ENCODE measurements around the gene IER3. TPM values are rescaled to one million over a fixed set of nuclear protein-coding genes. Genes with fewer than 3 reads are reported as not detected.
"Not testable (repeated sequence)": the region's sequence is repeated elsewhere in the genome, so short reads cannot be mapped to it uniquely, and the experiment has no call there.

The IER3 gene
- total RNA-seq, 2 experiments from 2014 or later, result 76.6 to 82.9 TPM

GRCh38 chr6:30730601-30731435 is 13.5 kb downstream of the IER3 start:
- Mint-ChIP-seq H3K9me3 (ENCODE audit: insufficient read depth) (no peaks in the 10 kb centered on the region), H3K27ac (peak overlapping the region; percentile 70), H3K27me3 (ENCODE audit: low read depth) (no peaks in the 10 kb centered on the region), H3K4me3 (peak overlapping the region; percentile 44), H3K4me1 (ENCODE audit: low read depth) (peaks cover 61% of the 10 kb centered on the region), H3K36me3 (ENCODE audit: low read depth) (peaks cover 80% of the 10 kb centered on the region)
- ChIA-PET CTCF (interaction anchor here (0.6 to 25.4 kb wide), 62 partner anchors 9 to 356 kb away, joined by 3 to 686 read pairs (median 5); partner anchors contain the start of genes ATAT1, DHX16, FLOT1 and MDC1), POLR2A (interaction anchor here (0.7 to 4.3 kb wide), 10 partner anchors 8 to 115 kb away, joined by 3 to 32 read pairs (median 4); partner anchors contain the start of genes IER3, MRPS18B and PPP1R10)
- DNase-seq (peak; percentile 92), ATAC-seq (peak; percentile 95)

GRCh38 chr6:30727920-30728553 is 16.3 kb downstream of the IER3 start:
- ATAC-seq (no peak), DNase-seq (no peak)
- ChIA-PET POLR2A (interaction anchor here (0.6 to 12.8 kb wide), 5 partner anchors 9 to 129 kb away, joined by 3 to 343 read pairs (median 17); partner anchors contain the start of gene MDC1), CTCF (interaction anchor here (0.6 to 25.4 kb wide), 8 partner anchors 10 to 186 kb away, joined by 3 to 686 read pairs (median 4); partner anchors contain the start of genes DHX16, FLOT1 and MDC1)
- Mint-ChIP-seq H3K4me1 (ENCODE audit: low read depth) (peaks cover 68% of the 10 kb centered on the region), H3K27ac (peak overlapping the region; percentile 46), H3K36me3 (ENCODE audit: low read depth) (peaks cover 86% of the 10 kb centered on the region), H3K27me3 (ENCODE audit: low read depth) (no peaks in the 10 kb centered on the region), H3K9me3 (ENCODE audit: insufficient read depth) (no peaks in the 10 kb centered on the region), H3K4me3 (no peak overlapping the region)

- no peak for ATAC-seq
- ChIA-PET POLR2A (interaction anchor here (0.6 to 12.8 kb wide), 14 partner anchors 7 to 156 kb away, joined by 3 to 343 read pairs (median 3); partner anchors contain the start of genes ABCF1 and MDC1), CTCF (interaction anchor here (1.4 to 25.4 kb wide), 3 partner anchors 11 to 129 kb away, joined by 4 to 686 read pairs (median 6); partner anchors contain the start of gene DHX16)
- Mint-ChIP-seq H3K27ac (peak overlapping the region; percentile 15), H3K36me3 (ENCODE audit: low read depth) (peaks cover 87% of the 10 kb centered on the region), H3K4me3 (no peak overlapping the region), H3K27me3 (ENCODE audit: low read depth) (no peaks in the 10 kb centered on the region), H3K9me3 (ENCODE audit: insufficient read depth) (no peaks in the 10 kb centered on the region), H3K4me1 (ENCODE audit: low read depth) (peaks cover 60% of the 10 kb centered on the region)
- no peak for DNase-seq
Measured at GRCh38 chr6:30726506-30727413, 17.6 kb downstream of the IER3 start.

GRCh38 chr6:30725713-30726505 is 18.4 kb downstream of the IER3 start:
- H3K27ac Mint-ChIP-seq, result peak overlapping the region; percentile 77
- no peaks in the 10 kb centered on the region for H3K9me3 Mint-ChIP-seq (ENCODE audit: insufficient read depth)
- H3K36me3 Mint-ChIP-seq (ENCODE audit: low read depth), result peaks cover 90% of the 10 kb centered on the region
- no peak for ATAC-seq
- DNase-seq, result no peak
- peak overlapping the region; percentile 25 for H3K4me3 Mint-ChIP-seq
- CTCF ChIA-PET, result interaction anchor here (1.4 to 25.4 kb wide), 4 partner anchors 12 to 128 kb away, joined by 3 to 686 read pairs (median 18); partner anchors contain the start of genes DHX16 and MRPS18B
- no peaks in the 10 kb centered on the region for H3K27me3 Mint-ChIP-seq (ENCODE audit: low read depth)
- POLR2A ChIA-PET, result interaction anchor here (0.6 to 12.8 kb wide), 11 partner anchors 8 to 110 kb away, joined by 3 to 343 read pairs (median 4); partner anchors contain the start of gene FLOT1
- H3K4me1 Mint-ChIP-seq (ENCODE audit: low read depth), result peaks cover 53% of the 10 kb centered on the region

GRCh38 chr6:30724906-30725667 is 19.3 kb downstream of the IER3 start:
- peak overlapping the region; percentile 71 for H3K27ac Mint-ChIP-seq
- ChIA-PET POLR2A (interaction anchor here (0.6 to 12.8 kb wide), 9 partner anchors 8 to 128 kb away, joined by 3 to 343 read pairs (median 5); partner anchors contain the start of gene FLOT1), CTCF (interaction anchor here (0.6 to 25.4 kb wide), 6 partner anchors 13 to 362 kb away, joined by 3 to 686 read pairs (median 12); partner anchors contain the start of genes DHX16 and MRPS18B)
- no peaks in the 10 kb centered on the region for H3K9me3 Mint-ChIP-seq (ENCODE audit: insufficient read depth)
- DNase-seq (no peak), ATAC-seq (no peak)
- peaks cover 45% of the 10 kb centered on the region for H3K4me1 Mint-ChIP-seq (ENCODE audit: low read depth)
- H3K27me3 Mint-ChIP-seq (ENCODE audit: low read depth), result no peaks in the 10 kb centered on the region
- peaks cover 90% of the 10 kb centered on the region for H3K36me3 Mint-ChIP-seq (ENCODE audit: low read depth)
- H3K4me3 Mint-ChIP-seq, result peak overlapping the region; percentile 98

- peak overlapping the region; percentile 97 for H3K27ac Mint-ChIP-seq
- peaks cover 46% of the 10 kb centered on the region for H3K4me1 Mint-ChIP-seq (ENCODE audit: low read depth)
- H3K36me3 Mint-ChIP-seq (ENCODE audit: low read depth), result peaks cover 82% of the 10 kb centered on the region
- not testable (repeated sequence) for H3K27me3 Mint-ChIP-seq (ENCODE audit: low read depth); DNase-seq; ATAC-seq; H3K9me3 Mint-ChIP-seq (ENCODE audit: insufficient read depth)
- peak overlapping the region; percentile 98 for H3K4me3 Mint-ChIP-seq
- ChIA-PET POLR2A (interaction anchor here (0.6 to 12.8 kb wide), 5 partner anchors 9 to 127 kb away, joined by 3 to 343 read pairs (median 7); no protein-coding TSS in a partner anchor), CTCF (interaction anchor here (0.6 to 25.4 kb wide), 10 partner anchors 14 to 363 kb away, joined by 3 to 686 read pairs (median 4); partner anchors contain the start of genes DHX16 and MRPS18B)
Measured at GRCh38 chr6:30723843-30724741, 20.3 kb downstream of the IER3 start.

GRCh38 chr6:30723159-30723842 is 21.0 kb downstream of the IER3 start:
- not testable (repeated sequence) for ATAC-seq; H3K27me3 Mint-ChIP-seq (ENCODE audit: low read depth); H3K9me3 Mint-ChIP-seq (ENCODE audit: insufficient read depth); DNase-seq
- ChIA-PET CTCF (interaction anchor here (0.7 to 25.4 kb wide), 23 partner anchors 8 to 364 kb away, joined by 3 to 686 read pairs (median 5); partner anchors contain the start of genes ATAT1 and DHX16), POLR2A (interaction anchor here (0.6 to 12.8 kb wide), 11 partner anchors 8 to 109 kb away, joined by 3 to 343 read pairs (median 6); partner anchors contain the start of gene NRM)
- H3K4me3 Mint-ChIP-seq, result peak overlapping the region; percentile 98
- peaks cover 80% of the 10 kb centered on the region for H3K36me3 Mint-ChIP-seq (ENCODE audit: low read depth)
- H3K27ac Mint-ChIP-seq, result peak overlapping the region; percentile 97
- H3K4me1 Mint-ChIP-seq (ENCODE audit: low read depth), result peaks cover 54% of the 10 kb centered on the region

GRCh38 chr6:30722280-30723112 is 21.9 kb downstream of the IER3 start:
- H3K27me3 Mint-ChIP-seq (ENCODE audit: low read depth), result no peaks in the 10 kb centered on the region
- H3K4me1 Mint-ChIP-seq (ENCODE audit: low read depth), result peaks cover 57% of the 10 kb centered on the region
- peak overlapping the region; percentile 97 for H3K27ac Mint-ChIP-seq
- H3K9me3 Mint-ChIP-seq (ENCODE audit: insufficient read depth), result no peaks in the 10 kb centered on the region
- ATAC-seq, result no peak
- ChIA-PET POLR2A (interaction anchor here (0.6 to 12.8 kb wide), 17 partner anchors 9 to 108 kb away, joined by 3 to 343 read pairs (median 6); partner anchors contain the start of genes DHX16, MRPS18B, NRM and PPP1R10), CTCF (interaction anchor here (0.6 to 25.4 kb wide), 36 partner anchors 9 to 365 kb away, joined by 3 to 686 read pairs (median 4); partner anchors contain the start of genes ATAT1, DHX16, MRPS18B and NRM)
- DNase-seq, result peak; percentile 89
- peaks cover 75% of the 10 kb centered on the region for H3K36me3 Mint-ChIP-seq (ENCODE audit: low read depth)
- peak overlapping the region; percentile 98 for H3K4me3 Mint-ChIP-seq
